GM19395 (cell line): Measurements from ENCODE around the gene NXNL1.
"Not testable (repeated sequence)": the region's sequence is repeated elsewhere in the genome, so short reads cannot be mapped to it uniquely, and the experiment has no call there.

ENCODE experiments used
- ATAC-seq: cut with Tn5 transposase; IDR thresholded peaks from one replicate; pipeline ENCODE4 v1.9.1; 2021; ENCODE audit warnings: mild to moderate bottlenecking, moderate library complexity; ENCODE audit not compliant: unreplicated experiment

The NXNL1 gene

GRCh38 chr19:17460372-17461230 lies at the start of gene NXNL1:
TSS of gene NXNL1 (minus strand) at chr19:17460926. CDS start at chr19:17460869, 57 bp downstream.
- ATAC-seq, result no peak

- not testable (repeated sequence) for ATAC-seq
Observed at GRCh38 chr19:17508558-17508933, 47.8 kb upstream of the NXNL1 start.

GRCh38 chr19:17506745-17507144 lies 46.0 kb upstream of the NXNL1 start:
- ATAC-seq, result no peak

GRCh38 chr19:17505223-17505622 lies 44.5 kb upstream of the NXNL1 start:
- ATAC-seq, result no peak

GRCh38 chr19:17504456-17504855 lies 43.7 kb upstream of the NXNL1 start:
- no peak for ATAC-seq

GRCh38 chr19:17504030-17504429 lies 43.3 kb upstream of the NXNL1 start:
- ATAC-seq, result no peak

- no peak for ATAC-seq
Observed at GRCh38 chr19:17503240-17503639, 42.5 kb upstream of the NXNL1 start.

GRCh38 chr19:17500447-17501198 lies 39.9 kb upstream of the NXNL1 start:
- no peak for ATAC-seq

GRCh38 chr19:17499648-17500446 lies 39.1 kb upstream of the NXNL1 start:
- ATAC-seq, result no peak

- not testable (repeated sequence) for ATAC-seq
Observed at GRCh38 chr19:17499025-17499424, 38.3 kb upstream of the NXNL1 start.

- ATAC-seq, result no peak
Observed at GRCh38 chr19:17497149-17497798, 36.5 kb upstream of the NXNL1 start.

- no peak for ATAC-seq
Observed at GRCh38 chr19:17496337-17496997, 35.7 kb upstream of the NXNL1 start.

GRCh38 chr19:17495639-17496296 lies 35.0 kb upstream of the NXNL1 start:
- ATAC-seq, result no peak

- no peak for ATAC-seq
Observed at GRCh38 chr19:17491287-17491686, 30.6 kb upstream of the NXNL1 start.

- ATAC-seq, result no peak
Observed at GRCh38 chr19:17490411-17490810, 29.7 kb upstream of the NXNL1 start.

GRCh38 chr19:17489392-17490030 lies 28.8 kb upstream of the NXNL1 start:
- no peak for ATAC-seq

- ATAC-seq, result peak; percentile 41
Observed at GRCh38 chr19:17488593-17489391, 28.1 kb upstream of the NXNL1 start.
